K562 (cell line): ENCODE results near the gene TLR8. TPM values are rescaled to one million over a fixed set of nuclear protein-coding genes. Genes with fewer than 3 reads are reported as not detected.

Experiments used
- ARID3B ChIP-seq: fragments of 250-450 bp; sonication (Bioruptor Pico); IDR thresholded peaks from 2 replicates; pipeline ENCODE4 v1.4.0; 2020; ENCODE audit warnings: borderline replicate concordance
- DMBX1 ChIP-seq: fragments of 250-450 bp; sonication (Bioruptor Pico); IDR thresholded peaks from 2 replicates; pipeline ENCODE4 v1.8.0; 2022; ENCODE audit warnings: inconsistent platforms, mild to moderate bottlenecking, moderate library complexity, borderline replicate concordance
- ELK1 ChIP-seq: sonication (generic); formaldehyde crosslinking; IDR thresholded peaks from 2 replicates; pipeline ENCODE4 v1.8.1; 2022; ENCODE audit warnings: missing genetic modification reagents
- MYC ChIP-seq, 2 experiments: fragments of 250-450 bp in 1 of 2; sonication (Bioruptor Pico) in 1 of 2; IDR thresholded peaks; 2 replicates each; pipeline versions ENCODE4 v1.5.1 to v1.6.1; 2012 to 2021; ENCODE audit warnings: low read depth in 2 of 2, borderline replicate concordance in 1 of 2, improper control_type of control experiment in 1 of 2, low read length in 1 of 2, mild to moderate bottlenecking in 1 of 2, moderate library complexity in 1 of 2
- NKRF ChIP-seq: fragments of 450-650 bp; IDR thresholded peaks from 2 replicates; pipeline ENCODE4 v1.6.1; 2016; ENCODE audit warnings: borderline replicate concordance
- polyA plus RNA-seq, 8 experiments: library from polyadenylated mRNA; depleted of rRNA in 4 of 8; stranded (reverse) in 5 of 8; unstranded in 3 of 8; fragments of >200 nt; fragmentation: Nextera tagmentation in 2 of 8; fragmentation: Illumina TruSeq in 1 of 8; extraction: Ambion mirVana in 2 of 8; extraction: Trizol in 1 of 8; gene quantifications; 2 replicates each; pipeline versions ENCODE4 v1.2.1 to v1.2.3, GENCODE V29; 2011 to 2014; ENCODE audit warnings: inconsistent platforms in 1 of 8, missing spikeins in 1 of 8
- total RNA-seq, 7 experiments: library from RNA; depleted of rRNA in 6 of 7; stranded (reverse); fragments of >200 nt in 6 of 7; fragmentation: Illumina TruSeq in 2 of 7; extraction: Trizol in 2 of 7; gene quantifications; 2 replicates each; pipeline versions ENCODE4 v1.2.1 to v1.2.3, GENCODE V29; 2011 to 2021; ENCODE audit warnings: low replicate concordance in 1 of 7

TLR8 gene
- total and polyA plus RNA-seq, 9 of the 15 experiments (the other 6 are each of a cell fraction or from before 2014, with no cell fraction given), result not detected

GRCh38 chrX:12891915-12892506 lies 14.4 kb upstream of the TLR8 start (continued):
- TF ChIP-seq MYC (IDR thresholded peaks at IDR 0.05; ENCODE audit: low read depth, low read length) (no peak), MYC (CRISPR knock-in tag; IDR thresholded peaks at IDR 0.05; ENCODE audit: borderline replicate concordance, low read depth) (no peak), DMBX1 (CRISPR knock-in tag) (no peak), ELK1 (no peak), NKRF (no peak), ARID3B (CRISPR knock-in tag) (no peak)
